Tibial nerve (tissue), 4 donors: Measurements from ENCODE around the gene RAB3A. TPM values are rescaled to one million over a fixed set of nuclear protein-coding genes. Genes with fewer than 3 reads are reported as not detected.

Experiments used
- DNase-seq, 2 donors: peaks; one replicate each; pipeline ENCODE4 v3.0.0-alpha.2; 2019; ENCODE audit warnings: low spot score in 2 of 2
- H3K27ac ChIP-seq, 4 donors: fragments of 200-600 bp; sonication (generic) in 3 of 4; one replicate each; pipeline ENCODE4 v1.5.1; 2017 to 2019; ENCODE audit warnings: mild to moderate bottlenecking in 1 of 4
- H3K27me3 ChIP-seq, 2 donors: fragments of 200-600 bp; sonication (generic) in 1 of 2; one replicate each; pipeline versions ENCODE4 v1.5.1 to v1.6.0; 2017 to 2019
- H3K36me3 ChIP-seq, 3 donors: fragments of 200-600 bp; sonication (generic); one replicate each; pipeline ENCODE4 v1.5.1; 2018 to 2019
- H3K4me1 ChIP-seq, 4 donors: fragments of 200-600 bp; sonication (generic) in 3 of 4; one replicate each; pipeline ENCODE4 v1.5.1; 2017 to 2019
- H3K4me3 ChIP-seq, 4 donors: fragments of 200-600 bp; sonication (generic) in 3 of 4; one replicate each; pipeline ENCODE4 v1.5.1; 2017 to 2019; ENCODE audit warnings: mild to moderate bottlenecking in 1 of 4, moderate library complexity in 1 of 4
- H3K9me3 ChIP-seq, 4 donors: fragments of 200-600 bp; sonication (generic) in 3 of 4; one replicate each; pipeline ENCODE4 v1.5.1; 2017 to 2019
- EP300 ChIP-seq, 2 donors: sonication (generic); formaldehyde crosslinking; IDR thresholded peaks; one replicate each; pipeline ENCODE4 v1.6.1; 2017; ENCODE audit warnings: antibody characterized with exemption in 2 of 2, mild to moderate bottlenecking in 1 of 2
- POLR2A ChIP-seq, 2 donors: fragments of 450-650 bp; IDR thresholded peaks; one replicate each; pipeline ENCODE4 v1.6.1; 2017; ENCODE audit warnings: antibody characterized with exemption in 2 of 2, mild to moderate bottlenecking in 2 of 2, moderate library complexity in 2 of 2
- WGBS, 2 donors: methylation state at CpG; one replicate each; pipeline ENCODE4 v1.1.5; 2018; 5-methylcytosine and 5-hydroxymethylcytosine counted together
- total RNA-seq, 4 donors: library from RNA; depleted of rRNA; stranded (reverse); fragments of >200 nt; gene quantifications; one replicate each; pipeline ENCODE4 v1.1.0, GENCODE V29; 2016
- TF ChIP-seq, protein P1 (sequence below), 5 experiments: fragments of 200-600 bp in 3 of 5; fragments of 450-650 bp in 2 of 5; sonication (generic) in 3 of 5; IDR thresholded peaks; one replicate each; pipeline ENCODE4 v1.5.1; 2016 to 2019; ENCODE audit warnings: antibody characterized with exemption in 5 of 5, mild to moderate bottlenecking in 3 of 5, moderate library complexity in 2 of 5

RAB3A gene
- total RNA-seq, 4 donors from 2014 or later = 1.5 to 5.1 (median 3.9) TPM; not detected in 1

DNA sequence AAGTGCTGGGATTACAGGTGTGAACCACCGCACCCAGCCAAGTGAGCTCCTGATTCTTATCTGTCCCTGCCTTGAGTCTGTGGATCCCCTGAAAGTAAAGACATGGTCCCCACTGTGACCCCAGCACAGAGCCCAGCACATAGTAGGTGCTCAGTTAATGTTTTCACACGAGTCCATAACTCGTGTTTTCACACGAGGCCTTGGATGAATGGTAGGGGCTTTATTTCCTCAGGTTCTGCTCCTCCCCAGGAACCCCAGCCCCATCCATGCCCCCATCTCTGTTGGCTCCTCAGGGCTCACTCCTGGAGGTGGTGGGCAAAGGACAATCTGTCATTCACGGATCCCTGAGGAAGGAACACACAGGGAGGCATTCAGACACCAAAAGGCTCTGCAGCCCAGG lies 46.0 kb upstream of the RAB3A start:
- H3K4me1 ChIP-seq = peaks cover 0 to 6% (median 0%) of the 10 kb centered on the region in 4 donors
- H3K27ac ChIP-seq = no peak overlapping the region
- DNase-seq = no peak
- H3K4me3 ChIP-seq = no peak overlapping the region
- TF ChIP-seq EP300 (IDR thresholded peaks at IDR 0.05) (no peak), POLR2A (IDR thresholded peaks at IDR 0.05) (no peak)
- TF ChIP-seq, protein P1, sequence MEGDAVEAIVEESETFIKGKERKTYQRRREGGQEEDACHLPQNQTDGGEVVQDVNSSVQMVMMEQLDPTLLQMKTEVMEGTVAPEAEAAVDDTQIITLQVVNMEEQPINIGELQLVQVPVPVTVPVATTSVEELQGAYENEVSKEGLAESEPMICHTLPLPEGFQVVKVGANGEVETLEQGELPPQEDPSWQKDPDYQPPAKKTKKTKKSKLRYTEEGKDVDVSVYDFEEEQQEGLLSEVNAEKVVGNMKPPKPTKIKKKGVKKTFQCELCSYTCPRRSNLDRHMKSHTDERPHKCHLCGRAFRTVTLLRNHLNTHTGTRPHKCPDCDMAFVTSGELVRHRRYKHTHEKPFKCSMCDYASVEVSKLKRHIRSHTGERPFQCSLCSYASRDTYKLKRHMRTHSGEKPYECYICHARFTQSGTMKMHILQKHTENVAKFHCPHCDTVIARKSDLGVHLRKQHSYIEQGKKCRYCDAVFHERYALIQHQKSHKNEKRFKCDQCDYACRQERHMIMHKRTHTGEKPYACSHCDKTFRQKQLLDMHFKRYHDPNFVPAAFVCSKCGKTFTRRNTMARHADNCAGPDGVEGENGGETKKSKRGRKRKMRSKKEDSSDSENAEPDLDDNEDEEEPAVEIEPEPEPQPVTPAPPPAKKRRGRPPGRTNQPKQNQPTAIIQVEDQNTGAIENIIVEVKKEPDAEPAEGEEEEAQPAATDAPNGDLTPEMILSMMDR (IDR thresholded peaks at IDR 0.05) = no peak
- no peaks in the 10 kb centered on the region for H3K36me3 ChIP-seq
- peaks cover 0 to 12% of the 10 kb centered on the region in 2 donors for H3K27me3 ChIP-seq
- peaks cover 0 to 6% (median 0%) of the 10 kb centered on the region in 4 donors for H3K9me3 ChIP-seq
- WGBS, 2 donors = 77 to 96% methylated on average over 5 of the region's 5 CpGs

DNA sequence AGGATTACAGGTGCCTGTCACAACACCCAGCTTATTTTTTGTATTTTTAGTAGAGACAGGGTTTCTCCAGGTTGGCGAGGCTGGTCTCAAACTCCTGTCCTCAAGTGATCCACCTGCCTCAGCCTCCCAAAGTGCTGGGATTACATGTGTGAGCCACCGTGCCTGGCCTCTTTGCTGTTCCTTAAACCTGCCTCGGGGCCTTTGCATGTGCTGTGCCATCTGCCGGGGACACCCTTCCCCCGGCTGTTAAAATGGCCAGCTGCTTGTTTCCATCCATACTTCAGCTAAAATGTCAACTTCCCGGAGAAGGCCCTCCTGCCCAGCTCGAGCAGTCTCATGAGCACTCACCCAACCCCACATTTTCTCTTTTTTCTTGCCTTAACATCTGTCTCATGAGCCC lies 41.5 kb upstream of the RAB3A start:
- 65 to 75% methylated on average over 7 of the region's 7 CpGs for WGBS, 2 donors
- Histone ChIP-seq H3K4me1 (peaks cover 0 to 4% (median 0%) of the 10 kb centered on the region in 4 donors), H3K27ac (no peak overlapping the region), H3K4me3 (no peak overlapping the region), H3K9me3 (peaks cover 0 to 4% (median 0%) of the 10 kb centered on the region in 4 donors), H3K36me3 (no peaks in the 10 kb centered on the region), H3K27me3 (no peaks in the 10 kb centered on the region)
- TF ChIP-seq, protein P1 (IDR thresholded peaks at IDR 0.05) = no peak
- TF ChIP-seq EP300 (IDR thresholded peaks at IDR 0.05) (no peak), POLR2A (IDR thresholded peaks at IDR 0.05) (no peak)
- no peak for DNase-seq

DNA sequence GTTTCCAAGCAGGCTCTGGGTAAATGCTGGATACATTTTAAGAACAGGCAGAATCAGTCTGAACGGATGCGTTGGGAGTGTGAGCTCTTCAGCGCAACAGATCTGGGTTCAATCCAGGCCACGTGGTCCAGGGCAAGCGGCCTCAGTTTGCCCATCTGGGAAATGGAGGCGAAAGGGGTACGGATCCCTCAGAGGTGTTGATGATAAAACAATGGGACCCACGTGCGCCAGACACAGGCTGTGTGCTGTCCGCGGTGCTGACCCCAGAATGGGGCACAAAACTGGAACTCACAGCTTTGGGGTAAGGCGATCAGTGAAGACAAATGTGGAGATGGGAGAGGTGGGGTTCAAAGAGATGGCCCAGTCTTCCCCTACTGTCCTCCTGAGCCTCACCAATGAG lies 35.5 kb upstream of the RAB3A start:
- no peak overlapping the region for H3K27ac ChIP-seq
- WGBS, 2 donors = 31 to 35% methylated on average over 12 of the region's 12 CpGs
- no peak for DNase-seq

DNA sequence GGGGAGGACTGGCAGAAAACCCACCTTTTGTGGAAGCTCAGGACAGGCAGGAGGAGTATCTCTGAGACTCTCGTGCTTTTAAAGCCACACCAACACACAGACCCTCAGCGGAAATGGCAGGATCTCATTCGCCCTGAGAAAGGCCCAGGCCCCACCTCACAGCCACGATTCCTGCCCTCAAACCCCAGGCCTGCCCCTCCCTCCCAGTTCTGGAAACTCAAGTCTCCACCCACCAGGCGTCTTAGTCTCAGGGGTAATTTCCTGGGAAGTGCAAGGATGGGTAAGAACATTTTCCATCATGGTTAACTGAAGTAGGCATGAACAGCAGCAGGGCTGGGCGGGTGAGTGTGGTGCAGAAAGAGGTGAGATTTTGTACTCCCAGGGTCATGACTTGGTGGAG lies 30.4 kb upstream of the RAB3A start:
- Histone ChIP-seq H3K4me1 (peaks cover 0 to 10% (median 0%) of the 10 kb centered on the region in 4 donors), H3K9me3 (peaks cover 0 to 15% (median 2%) of the 10 kb centered on the region in 4 donors), H3K4me3 (no peak overlapping the region), H3K27ac (no peak overlapping the region), H3K36me3 (no peaks in the 10 kb centered on the region), H3K27me3 (peaks cover 2 to 76% of the 10 kb centered on the region in 2 donors)
- 28 to 37% methylated on average over 5 to 6 of the region's 6 CpGs for WGBS, 2 donors
- no peak for DNase-seq
- no peak for TF ChIP-seq EP300 (IDR thresholded peaks at IDR 0.05)
- TF ChIP-seq, protein P1 (IDR thresholded peaks at IDR 0.05) = no peak

More for the DNA sequence above, 35.5 kb upstream of the RAB3A start:
- peaks cover 0 to 4% (median 0%) of the 10 kb centered on the region in 4 donors for H3K4me1 ChIP-seq
- H3K36me3 ChIP-seq = no peaks in the 10 kb centered on the region
- TF ChIP-seq, protein P1 (IDR thresholded peaks at IDR 0.05) = no peak
- no peak for TF ChIP-seq EP300 (IDR thresholded peaks at IDR 0.05)
- no peak for TF ChIP-seq POLR2A (IDR thresholded peaks at IDR 0.05)
- H3K27me3 ChIP-seq = peaks cover 2 to 34% of the 10 kb centered on the region in 2 donors
- no peaks in the 10 kb centered on the region for H3K9me3 ChIP-seq
- H3K4me3 ChIP-seq = no peak overlapping the region

DNA sequence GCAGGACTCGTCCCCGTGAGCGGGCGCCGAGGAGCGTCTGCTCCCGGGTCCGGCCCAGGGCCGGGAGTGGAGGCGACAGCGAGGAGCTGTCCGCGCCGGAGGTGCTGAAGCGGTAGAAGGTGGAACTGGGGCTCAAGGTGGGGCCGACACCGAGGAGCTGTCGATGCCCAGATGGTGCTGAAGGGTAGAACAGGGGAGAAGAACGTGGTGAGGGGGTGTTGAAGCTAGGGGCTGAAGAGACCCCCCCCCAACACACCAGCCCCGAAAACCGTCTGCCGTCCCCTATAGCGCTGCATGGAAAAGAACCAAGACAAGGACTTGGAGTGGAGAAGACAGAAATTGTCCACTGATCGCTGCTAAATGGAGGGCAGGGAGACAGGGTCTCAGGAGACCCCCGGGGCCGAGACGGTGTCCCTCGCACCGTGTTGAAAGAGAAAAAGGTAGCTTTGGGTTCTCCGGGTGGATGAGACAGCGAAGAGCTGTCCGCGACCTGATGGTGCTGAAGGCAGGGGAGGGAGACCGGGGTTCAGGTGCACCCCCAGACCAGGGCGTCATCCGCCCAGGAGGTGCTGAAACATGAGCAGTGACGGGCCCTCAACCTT lies 29.5 kb upstream of the RAB3A start:
- no peaks in the 10 kb centered on the region for H3K36me3 ChIP-seq
- H3K9me3 ChIP-seq = peaks cover 0 to 15% (median 2%) of the 10 kb centered on the region in 4 donors
- WGBS, 2 donors = 22 to 25% methylated on average over 32 to 37 of the region's 37 CpGs
- no peak overlapping the region for H3K4me3 ChIP-seq
- TF ChIP-seq POLR2A (IDR thresholded peaks at IDR 0.05) (no peak), EP300 (IDR thresholded peaks at IDR 0.05) (no peak)
- TF ChIP-seq, protein P1 (IDR thresholded peaks at IDR 0.05) = no peak
- peaks cover 2 to 80% of the 10 kb centered on the region in 2 donors for H3K27me3 ChIP-seq
- H3K27ac ChIP-seq = no peak overlapping the region
- no peak for DNase-seq
- H3K4me1 ChIP-seq = peaks cover 0 to 10% (median 0%) of the 10 kb centered on the region in 4 donors
